OCI-LY3 (cell line): ENCODE measurements around the gene TCF20.

Experiments used
- CTCF ChIP-seq: fragments of 200-600, 300-600 bp; sonication (generic); IDR thresholded peaks from 2 replicates; pipeline ENCODE4 v1.5.1; 2014; ENCODE audit warnings: antibody characterized with exemption, low read length, low read depth
- EZH2phosphoT487 ChIP-seq: fragments of 200-600 bp; shearing (Covaris generic); IDR thresholded peaks from 2 replicates; pipeline ENCODE4 v1.6.1; 2018; ENCODE audit warnings: antibody characterized with exemption, mixed run types, low read depth

GRCh38 chr22:42284643-42285181 lies 14.3 kb upstream of the TCF20 start:
- TF ChIP-seq CTCF (no peak), EZH2phosphoT487 (no peak)
